Measurements from ENCODE around the gene COG2.

Gene COG2

GRCh38 chr1:230632273-230632873, 9.9 kb upstream of the COG2 start:
- Histone ChIP-seq H3K27me3 (ENCODE audit: insufficient read depth, poor library complexity, severe bottlenecking) (no peaks in the 10 kb centered on the region), H3K4me1 (ENCODE audit: insufficient read depth, poor library complexity, severe bottlenecking) (peaks cover 5% of the 10 kb centered on the region), H3K27ac (ENCODE audit: poor library complexity, severe bottlenecking) (no peak overlapping the region), H3K9me3 (ENCODE audit: severe bottlenecking) (no peaks in the 10 kb centered on the region), H3K36me3 (ENCODE audit: low read depth) (no peaks in the 10 kb centered on the region), H3K4me3 (ENCODE audit: severe bottlenecking) (no peak overlapping the region)
- no peak for DNase-seq (ENCODE audit: low spot score)
- TF ChIP-seq CTCF (IDR thresholded peaks at IDR 0.05; ENCODE audit: poor library complexity, severe bottlenecking), result peak; percentile 53
- peak; percentile 38; the same call in 2 of the 3 replicates for ATAC-seq (ENCODE audit: low read depth)

- DNase-seq (ENCODE audit: low spot score), result no peak
- Histone ChIP-seq H3K4me3 (ENCODE audit: severe bottlenecking) (no peak overlapping the region), H3K27ac (ENCODE audit: poor library complexity, severe bottlenecking) (no peak overlapping the region), H3K36me3 (ENCODE audit: low read depth) (no peaks in the 10 kb centered on the region), H3K27me3 (ENCODE audit: insufficient read depth, poor library complexity, severe bottlenecking) (no peaks in the 10 kb centered on the region), H3K9me3 (ENCODE audit: severe bottlenecking) (no peaks in the 10 kb centered on the region), H3K4me1 (ENCODE audit: insufficient read depth, poor library complexity, severe bottlenecking) (no peaks in the 10 kb centered on the region)
- ATAC-seq (ENCODE audit: low read depth), result no peak
- no peak for TF ChIP-seq CTCF (IDR thresholded peaks at IDR 0.05; ENCODE audit: poor library complexity, severe bottlenecking)
Measured at GRCh38 chr1:230633469-230633868, 8.8 kb upstream of the COG2 start.

- H3K36me3 ChIP-seq (ENCODE audit: low read depth), result no peaks in the 10 kb centered on the region
- H3K4me3 ChIP-seq (ENCODE audit: severe bottlenecking), result no peak overlapping the region
- no peaks in the 10 kb centered on the region for H3K4me1 ChIP-seq (ENCODE audit: insufficient read depth, poor library complexity, severe bottlenecking)
- TF ChIP-seq CTCF (IDR thresholded peaks at IDR 0.05; ENCODE audit: poor library complexity, severe bottlenecking), result no peak
- no peak for DNase-seq (ENCODE audit: low spot score)
- H3K27ac ChIP-seq (ENCODE audit: poor library complexity, severe bottlenecking), result no peak overlapping the region
- ATAC-seq (ENCODE audit: low read depth), result no peak
- H3K27me3 ChIP-seq (ENCODE audit: insufficient read depth, poor library complexity, severe bottlenecking), result no peaks in the 10 kb centered on the region
- H3K9me3 ChIP-seq (ENCODE audit: severe bottlenecking), result no peaks in the 10 kb centered on the region
Measured at GRCh38 chr1:230634384-230634783, 7.9 kb upstream of the COG2 start.

DNA sequence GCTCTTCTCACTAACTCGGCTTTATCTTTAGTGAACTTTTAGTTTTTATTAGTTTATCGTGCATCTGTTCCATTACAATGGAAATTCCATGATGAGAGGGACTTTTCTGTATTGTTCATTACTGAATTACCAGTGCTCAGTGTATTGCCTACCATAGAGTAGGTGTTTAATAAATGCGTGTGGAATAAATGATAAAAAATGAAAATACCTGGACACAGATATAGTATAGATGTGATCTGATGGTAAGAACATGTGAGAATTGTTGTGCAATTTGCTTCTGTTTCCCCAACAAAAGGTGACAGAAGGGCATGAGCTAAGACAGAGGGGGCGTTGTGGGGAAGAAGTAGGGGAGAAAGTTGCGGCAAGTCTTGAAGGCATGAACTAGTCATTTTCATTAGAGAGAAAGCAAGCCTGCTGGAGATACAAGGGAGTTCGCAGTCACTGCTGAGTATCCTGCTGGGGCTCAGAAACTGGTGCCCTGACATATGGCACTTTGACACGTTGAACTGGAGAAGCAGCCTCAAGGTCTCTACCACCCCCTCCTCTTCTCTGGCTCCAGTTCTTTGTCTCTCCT, 5.6 kb upstream of the COG2 start:
- H3K4me3 ChIP-seq (ENCODE audit: severe bottlenecking), result no peak overlapping the region
- TF ChIP-seq CTCF (IDR thresholded peaks at IDR 0.05; ENCODE audit: poor library complexity, severe bottlenecking), result no peak
- no peaks in the 10 kb centered on the region for H3K27me3 ChIP-seq (ENCODE audit: insufficient read depth, poor library complexity, severe bottlenecking)
- no peaks in the 10 kb centered on the region for H3K36me3 ChIP-seq (ENCODE audit: low read depth)
- ATAC-seq (ENCODE audit: low read depth), result no peak
- no peaks in the 10 kb centered on the region for H3K4me1 ChIP-seq (ENCODE audit: insufficient read depth, poor library complexity, severe bottlenecking)
- H3K9me3 ChIP-seq (ENCODE audit: severe bottlenecking), result no peaks in the 10 kb centered on the region
- no peak overlapping the region for H3K27ac ChIP-seq (ENCODE audit: poor library complexity, severe bottlenecking)
- no peak for DNase-seq (ENCODE audit: low spot score)

- Histone ChIP-seq H3K9me3 (ENCODE audit: severe bottlenecking) (no peaks in the 10 kb centered on the region), H3K27ac (ENCODE audit: poor library complexity, severe bottlenecking) (no peak overlapping the region), H3K27me3 (ENCODE audit: insufficient read depth, poor library complexity, severe bottlenecking) (no peaks in the 10 kb centered on the region), H3K4me1 (ENCODE audit: insufficient read depth, poor library complexity, severe bottlenecking) (peaks cover 3% of the 10 kb centered on the region), H3K4me3 (ENCODE audit: severe bottlenecking) (no peak overlapping the region), H3K36me3 (ENCODE audit: low read depth) (no peaks in the 10 kb centered on the region)
- no peak for ATAC-seq (ENCODE audit: low read depth)
- DNase-seq (ENCODE audit: low spot score), result no peak
- TF ChIP-seq CTCF (IDR thresholded peaks at IDR 0.05; ENCODE audit: poor library complexity, severe bottlenecking), result no peak
Measured at GRCh38 chr1:230639714-230640209, 2.5 kb upstream of the COG2 start.
